Measurements from ENCODE around the gene NRF1.

- no peak for TF ChIP-seq CTCF (IDR thresholded peaks at IDR 0.05; ENCODE audit: low read length)
- TF ChIP-seq EZH2 (optimal IDR thresholded peaks at IDR 0.05; ENCODE audit: low read depth, low read length): no peak
Observed at GRCh38 chr7:129630341-129630740, 18.8 kb downstream of the NRF1 start.
